ENCODE data around the gene CXCL8. TPM values are rescaled to one million over a fixed set of nuclear protein-coding genes. Genes with fewer than 3 reads are reported as not detected.

The CXCL8 gene
- total RNA-seq, 1 experiment from 2014 or later, result 0.82 TPM

GRCh38 chr4:73730867-73731266 is 9.5 kb upstream of the CXCL8 start:
- intact Hi-C loops (cut with micrococcal nuclease; ENCODE audit: unreplicated experiment), result loop anchor here (10.0 kb wide), 1 partner anchor 384 kb away; no protein-coding TSS in a partner anchor

GRCh38 chr4:73731968-73732610 is 8.3 kb upstream of the CXCL8 start:
- DNase-seq (ENCODE audit: low read depth, low spot score) (no peak), ATAC-seq (no peak)
- POLR2A ChIA-PET, result no interaction called here
- no TSS peak for BruUV-seq (replicated peaks)
- Histone ChIP-seq H3K27me3 (ENCODE audit: control insufficient read depth, insufficient read depth, low read length) (no peaks in the 10 kb centered on the region), H3K27ac (ENCODE audit: low read length) (peak overlapping the region; percentile 59; the same call in 1 of the 2 replicates), H3K9me3 (ENCODE audit: control insufficient read depth, insufficient read depth, low read depth, low read length) (no peaks in the 10 kb centered on the region), H3K36me3 (ENCODE audit: control insufficient read depth, insufficient read depth, low read length) (no peaks in the 10 kb centered on the region), H3K4me1 (ENCODE audit: control insufficient read depth, insufficient read depth, low read length) (no peaks in the 10 kb centered on the region), H3K4me3 (ENCODE audit: low read depth in 2 of 2, low read length in 2 of 2) (no peak overlapping the region)
- CTCF ChIA-PET, result no interaction called here
- in situ Hi-C loops (cut with HindIII; ENCODE audit: low pct_unique_long_range_greater_than_20kb, low sequenced_read_pairs) (no loop called here), intact Hi-C loops (cut with micrococcal nuclease; ENCODE audit: unreplicated experiment) (loop anchor here (10.0 kb wide), 1 partner anchor 383 kb away; no protein-coding TSS in a partner anchor)
- TF ChIP-seq REST (IDR thresholded peaks at IDR 0.05; ENCODE audit: insufficient read depth in 1 of 2, low read depth in 2 of 2, low read length in 1 of 2), result no peak

More at GRCh38 chr4:73730867-73731266, 9.5 kb upstream of the CXCL8 start:
- in situ Hi-C loops (cut with HindIII; ENCODE audit: low pct_unique_long_range_greater_than_20kb, low sequenced_read_pairs), result no loop called here
- H3K27me3 ChIP-seq (ENCODE audit: control insufficient read depth, insufficient read depth, low read length), result no peaks in the 10 kb centered on the region
- BruUV-seq (replicated peaks), result no TSS peak
- H3K36me3 ChIP-seq (ENCODE audit: control insufficient read depth, insufficient read depth, low read length), result no peaks in the 10 kb centered on the region
- H3K4me3 ChIP-seq (ENCODE audit: low read depth in 2 of 2, low read length in 2 of 2), result no peak overlapping the region
- no peaks in the 10 kb centered on the region for H3K4me1 ChIP-seq (ENCODE audit: control insufficient read depth, insufficient read depth, low read length)
- no peak for ATAC-seq
- H3K27ac ChIP-seq (ENCODE audit: low read length), result peak overlapping the region; percentile 1; the same call in 1 of the 2 replicates
- no peak for DNase-seq (ENCODE audit: low read depth, low spot score)
- ChIA-PET POLR2A (no interaction called here), CTCF (no interaction called here)
- TF ChIP-seq SIN3A (IDR thresholded peaks at IDR 0.05; ENCODE audit: borderline replicate concordance, insufficient read depth, low read depth, low read length) (no peak), POLR2AphosphoS5 (IDR thresholded peaks at IDR 0.05; ENCODE audit: low read depth, low read length) (no peak), CTCF (IDR thresholded peaks at IDR 0.05) (no peak), TCF7L2 (IDR thresholded peaks at IDR 0.05; ENCODE audit: low read depth, low read length) (no peak), REST (IDR thresholded peaks at IDR 0.05; ENCODE audit: insufficient read depth in 1 of 2, low read depth in 2 of 2, low read length in 1 of 2) (no peak)
- no peaks in the 10 kb centered on the region; the same call in 1 of the 2 replicates for H3K9me3 ChIP-seq (ENCODE audit: control insufficient read depth, insufficient read depth, low read depth, low read length)

All from Panc1 (cell line).